Measurements from ENCODE around the gene ANO3. TPM values are rescaled to one million over a fixed set of nuclear protein-coding genes. Genes with fewer than 3 reads are reported as not detected.

The ANO3 gene
- total RNA-seq, 4 donors from 2014 or later, result 0.08 to 0.27 TPM; not detected in 2

GRCh38 chr11:26474401-26474800 is 142.5 kb downstream of the ANO3 start:
- H3K36me3 ChIP-seq, result no peaks in the 10 kb centered on the region
- no peaks in the 10 kb centered on the region for H3K27me3 ChIP-seq
- H3K4me1 ChIP-seq, result no peaks in the 10 kb centered on the region
- no peak overlapping the region for H3K4me3 ChIP-seq
- TF ChIP-seq POLR2A (IDR thresholded peaks at IDR 0.05) (no peak), CTCF (IDR thresholded peaks at IDR 0.05) (no peak), POLR2AphosphoS5 (IDR thresholded peaks at IDR 0.05) (no peak), EP300 (IDR thresholded peaks at IDR 0.05) (no peak)
- H3K27ac ChIP-seq, result no peak overlapping the region
- ATAC-seq, result no peak
- WGBS, 2 donors (ENCODE audit: low coverage in 1 of 2), result 82 to 89% methylated on average over 2 of the region's 2 CpGs
- H3K9me3 ChIP-seq, result no peaks in the 10 kb centered on the region

DNA sequence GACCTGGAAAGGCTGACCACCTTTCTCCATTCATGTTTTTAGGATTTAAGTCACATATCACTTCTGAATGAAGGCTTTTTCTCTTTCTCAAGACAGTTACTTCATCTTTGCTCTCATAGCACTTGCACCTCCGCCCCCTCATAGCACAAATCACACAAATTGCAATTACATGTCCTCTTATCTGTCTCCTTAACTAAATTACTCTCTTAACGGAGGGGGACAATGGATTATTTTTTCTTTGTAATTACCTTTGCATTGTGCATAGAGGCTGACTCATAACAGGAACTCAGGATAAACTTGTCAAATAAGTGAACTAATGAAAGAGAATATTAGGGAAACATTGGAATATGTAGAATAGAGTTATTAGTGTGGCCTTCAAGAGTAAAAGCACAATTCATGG is 145.5 kb downstream of the ANO3 start:
- no peak for TF ChIP-seq POLR2A (IDR thresholded peaks at IDR 0.05)
- Histone ChIP-seq H3K27ac (no peak overlapping the region), H3K4me1 (no peaks in the 10 kb centered on the region), H3K27me3 (no peaks in the 10 kb centered on the region), H3K4me3 (no peak overlapping the region), H3K9me3 (no peaks in the 10 kb centered on the region), H3K36me3 (no peaks in the 10 kb centered on the region)
- no peak for ATAC-seq
- WGBS, 2 donors (ENCODE audit: low coverage in 1 of 2), result 54 to 64% methylated on average over 2 of the region's 2 CpGs

- Histone ChIP-seq H3K4me1 (no peaks in the 10 kb centered on the region), H3K9me3 (no peaks in the 10 kb centered on the region), H3K4me3 (no peak overlapping the region), H3K27me3 (no peaks in the 10 kb centered on the region), H3K27ac (no peak overlapping the region), H3K36me3 (no peaks in the 10 kb centered on the region)
- TF ChIP-seq POLR2A (IDR thresholded peaks at IDR 0.05) (no peak), POLR2AphosphoS5 (IDR thresholded peaks at IDR 0.05) (no peak), EP300 (IDR thresholded peaks at IDR 0.05) (no peak), CTCF (IDR thresholded peaks at IDR 0.05) (no peak)
- no peak for ATAC-seq
- 50 to 75% methylated on average over 2 of the region's 2 CpGs for WGBS, 2 donors (ENCODE audit: low coverage in 1 of 2)
Measured at GRCh38 chr11:26478710-26479109, 146.8 kb downstream of the ANO3 start.

DNA sequence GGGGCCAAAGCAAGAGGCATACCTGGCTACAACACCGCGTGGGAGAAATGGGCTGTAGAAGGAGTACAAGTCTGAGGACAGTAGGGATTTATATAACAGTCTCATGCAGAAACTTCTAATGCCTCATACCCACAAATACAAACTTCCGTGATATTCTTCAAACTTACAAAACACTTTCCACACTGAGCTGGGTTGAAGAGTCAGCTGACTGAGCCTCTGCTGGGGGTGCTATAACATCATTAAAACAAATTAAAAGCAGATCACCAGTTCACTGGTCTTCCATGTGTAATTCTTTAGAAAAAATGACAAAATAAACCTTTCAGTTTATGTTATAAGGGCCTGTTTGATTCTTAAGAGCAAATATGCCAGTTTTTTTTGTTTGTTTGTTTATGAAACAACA is 148.1 kb downstream of the ANO3 start:
- Histone ChIP-seq H3K4me3 (no peak overlapping the region), H3K9me3 (no peaks in the 10 kb centered on the region), H3K27me3 (no peaks in the 10 kb centered on the region), H3K27ac (no peak overlapping the region), H3K4me1 (no peaks in the 10 kb centered on the region), H3K36me3 (no peaks in the 10 kb centered on the region)
- no peak for ATAC-seq
- WGBS, 2 donors (ENCODE audit: low coverage in 1 of 2), result 87 to 97% methylated on average over 3 of the region's 3 CpGs
- TF ChIP-seq POLR2A (IDR thresholded peaks at IDR 0.05) (no peak), POLR2AphosphoS5 (IDR thresholded peaks at IDR 0.05) (no peak), CTCF (IDR thresholded peaks at IDR 0.05) (no peak), EP300 (IDR thresholded peaks at IDR 0.05) (no peak)

DNA sequence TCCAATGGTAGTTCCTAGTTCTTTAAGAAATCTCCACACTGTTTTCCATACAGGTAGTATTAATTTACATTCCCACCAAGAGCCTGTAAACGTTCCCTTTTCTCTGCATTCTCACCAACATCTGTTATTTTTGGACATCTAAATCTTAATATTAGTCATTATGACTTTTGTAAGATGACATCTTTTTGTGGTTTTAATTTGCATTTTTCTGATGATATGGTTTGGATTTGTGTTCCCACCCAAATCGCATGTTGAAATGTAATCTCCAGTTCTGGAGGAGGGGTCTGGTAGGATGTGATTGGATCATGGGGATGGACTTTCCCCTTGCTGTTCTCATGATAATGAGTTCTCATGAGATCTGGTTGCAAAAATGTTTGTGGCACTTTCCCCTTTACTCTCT is 151.2 kb downstream of the ANO3 start:
- ATAC-seq, result no peak
- TF ChIP-seq POLR2AphosphoS5 (IDR thresholded peaks at IDR 0.05) (no peak), EP300 (IDR thresholded peaks at IDR 0.05) (no peak), CTCF (IDR thresholded peaks at IDR 0.05) (no peak), POLR2A (IDR thresholded peaks at IDR 0.05) (no peak)
- no peaks in the 10 kb centered on the region for H3K4me1 ChIP-seq
- H3K4me3 ChIP-seq, result no peak overlapping the region
- H3K36me3 ChIP-seq, result no peaks in the 10 kb centered on the region
- no peak overlapping the region for H3K27ac ChIP-seq
- WGBS, 2 donors (ENCODE audit: low coverage in 1 of 2), result 18 to 37% methylated on average over 1 to 2 of the region's 2 CpGs
- H3K9me3 ChIP-seq, result no peaks in the 10 kb centered on the region
- no peaks in the 10 kb centered on the region for H3K27me3 ChIP-seq

All from gastroesophageal sphincter (tissue), 4 donors.